ENCODE measurements around the gene FUT6. TPM values are rescaled to one million over a fixed set of nuclear protein-coding genes. Genes with fewer than 3 reads are reported as not detected.
A peak's percentile ranks its signal among the peaks of the same experiment; 100 is the strongest.

The FUT6 gene
- polyA plus RNA-seq, 3 donors: not detected

DNA sequence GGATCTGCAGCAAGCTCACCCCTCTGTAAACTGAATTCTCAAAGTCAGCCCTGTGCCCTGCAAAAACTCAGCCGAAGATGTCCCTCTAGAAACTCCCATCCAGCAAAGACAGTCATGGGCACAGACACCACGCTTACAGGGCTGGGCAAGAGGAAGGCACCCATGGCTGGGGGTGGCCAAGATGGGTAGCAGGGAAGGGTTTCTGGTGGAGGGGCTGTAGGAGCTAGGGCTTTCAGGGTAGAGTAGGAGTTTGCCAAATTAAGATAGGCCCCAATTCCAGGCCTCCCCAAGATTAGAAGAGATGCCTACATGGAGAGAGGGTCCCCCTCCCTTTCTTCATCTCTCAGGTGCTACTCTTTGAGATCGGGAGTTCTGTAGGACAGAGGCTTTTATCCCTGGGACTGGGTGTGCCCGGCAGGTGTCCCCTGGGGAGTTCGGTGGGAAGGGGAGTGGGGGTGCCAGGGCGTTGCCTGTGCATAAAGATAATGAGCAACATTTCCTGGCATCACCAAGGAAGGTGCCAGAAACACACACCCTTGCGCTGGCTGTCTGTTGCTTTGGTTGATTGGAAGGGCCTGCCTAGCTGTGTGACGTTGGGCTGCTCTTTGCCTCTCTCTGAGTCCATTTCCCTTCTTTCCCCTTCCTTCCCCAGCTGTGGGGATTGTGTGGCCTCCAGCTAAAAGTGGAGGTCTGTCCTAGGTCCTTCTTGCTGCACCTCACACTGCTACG lies 25.2 kb downstream of the FUT6 start:
- Mint-ChIP-seq H3K4me1 (peaks cover 1% of the 10 kb centered on the region), H3K27me3 (ENCODE audit: low read depth in 3 of 3) (peaks cover 1 to 12% (median 6%) of the 10 kb centered on the region in 3 donors), H3K36me3 (no peaks in the 10 kb centered on the region), H3K9me3 (peaks cover 0 to 4% (median 0%) of the 10 kb centered on the region in 7 donors), H3K27ac (peak overlapping the region in 1 of 7 donors; percentile 56), H3K4me3 (no peak overlapping the region)
- Histone ChIP-seq H3K4me2 (replicated peaks; ENCODE audit: extremely low read depth, low read length, poor library complexity, severe bottlenecking) (no peak overlapping the region), H3K9ac (ENCODE audit: insufficient read depth, low read length, poor library complexity, severe bottlenecking) (no peak overlapping the region), H3K27ac (ENCODE audit: low read depth in 1 of 2, low read length in 2 of 2) (no peak overlapping the region), H3K27me3 (ENCODE audit: control insufficient read depth in 2 of 2, insufficient read depth in 2 of 2, low read length in 2 of 2) (no peaks in the 10 kb centered on the region), H3K4me3 (replicated peaks in 1 of 3; ENCODE audit: low read depth in 2 of 3, low read length in 3 of 3) (no peak overlapping the region), H3K36me3 (replicated peaks in 1 of 2; ENCODE audit: control insufficient read depth in 1 of 2, insufficient read depth in 2 of 2, low read length in 2 of 2) (no peaks in the 10 kb centered on the region), H3K9me3 (replicated peaks in 1 of 2; ENCODE audit: control insufficient read depth in 1 of 2, insufficient read depth in 1 of 2, low read length in 2 of 2) (no peaks in the 10 kb centered on the region), H3K4me1 (ENCODE audit: control insufficient read depth in 1 of 2, insufficient read depth in 2 of 2, low read length in 2 of 2) (no peaks in the 10 kb centered on the region), H2AFZ (ENCODE audit: insufficient read depth, low read depth, low read length, poor library complexity, severe bottlenecking) (no peak overlapping the region), H4K20me1 (ENCODE audit: insufficient read depth, low read length) (no peaks in the 10 kb centered on the region), H3K79me2 (ENCODE audit: insufficient read depth, low read length) (no peaks in the 10 kb centered on the region)
- intact Hi-C loops (cut with micrococcal nuclease): no loop called here
- DNase-seq: no peak
- 89% methylated on average over 4 of the region's 9 CpGs for WGBS (ENCODE audit: insufficient coverage)
- TF ChIP-seq, protein P1, sequence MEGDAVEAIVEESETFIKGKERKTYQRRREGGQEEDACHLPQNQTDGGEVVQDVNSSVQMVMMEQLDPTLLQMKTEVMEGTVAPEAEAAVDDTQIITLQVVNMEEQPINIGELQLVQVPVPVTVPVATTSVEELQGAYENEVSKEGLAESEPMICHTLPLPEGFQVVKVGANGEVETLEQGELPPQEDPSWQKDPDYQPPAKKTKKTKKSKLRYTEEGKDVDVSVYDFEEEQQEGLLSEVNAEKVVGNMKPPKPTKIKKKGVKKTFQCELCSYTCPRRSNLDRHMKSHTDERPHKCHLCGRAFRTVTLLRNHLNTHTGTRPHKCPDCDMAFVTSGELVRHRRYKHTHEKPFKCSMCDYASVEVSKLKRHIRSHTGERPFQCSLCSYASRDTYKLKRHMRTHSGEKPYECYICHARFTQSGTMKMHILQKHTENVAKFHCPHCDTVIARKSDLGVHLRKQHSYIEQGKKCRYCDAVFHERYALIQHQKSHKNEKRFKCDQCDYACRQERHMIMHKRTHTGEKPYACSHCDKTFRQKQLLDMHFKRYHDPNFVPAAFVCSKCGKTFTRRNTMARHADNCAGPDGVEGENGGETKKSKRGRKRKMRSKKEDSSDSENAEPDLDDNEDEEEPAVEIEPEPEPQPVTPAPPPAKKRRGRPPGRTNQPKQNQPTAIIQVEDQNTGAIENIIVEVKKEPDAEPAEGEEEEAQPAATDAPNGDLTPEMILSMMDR (IDR thresholded peaks at IDR 0.05): no peak

DNA sequence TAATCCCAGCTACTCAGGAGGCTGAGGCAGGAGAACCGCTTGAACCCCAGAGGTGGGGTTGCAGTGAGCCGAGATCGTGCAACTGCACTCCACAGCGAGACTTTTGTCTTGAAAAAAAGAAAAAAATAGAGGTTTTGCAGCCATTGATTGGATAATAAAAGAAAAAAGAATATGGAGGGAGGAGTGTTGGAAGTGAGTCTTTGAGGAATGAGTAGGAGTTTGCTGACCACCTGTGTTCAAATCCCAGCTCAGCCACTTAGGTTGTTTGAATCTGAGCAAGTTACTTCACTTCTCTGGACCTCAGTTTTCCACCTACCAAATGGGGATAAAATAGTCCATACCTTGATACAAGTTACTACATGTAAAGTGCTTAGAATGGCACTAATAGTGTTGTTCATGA lies 28.4 kb downstream of the FUT6 start:
- peaks cover 15 to 25% (median 20%) of the 10 kb centered on the region in 3 donors for H3K27me3 Mint-ChIP-seq (ENCODE audit: low read depth in 3 of 3)
- H3K9me3 Mint-ChIP-seq: peaks cover 0 to 9% (median 5%) of the 10 kb centered on the region in 7 donors
- no peak overlapping the region for H3K4me2 ChIP-seq (replicated peaks; ENCODE audit: extremely low read depth, low read length, poor library complexity, severe bottlenecking)
- H2AFZ ChIP-seq (ENCODE audit: insufficient read depth, low read depth, low read length, poor library complexity, severe bottlenecking): no peak overlapping the region
- H4K20me1 ChIP-seq (ENCODE audit: insufficient read depth, low read length): no peaks in the 10 kb centered on the region
- peaks cover 3 to 10% of the 10 kb centered on the region in 2 donors for H3K9me3 ChIP-seq (replicated peaks in 1 of 2; ENCODE audit: control insufficient read depth in 1 of 2, insufficient read depth in 1 of 2, low read length in 2 of 2)
- TF ChIP-seq, protein P1 (IDR thresholded peaks at IDR 0.05): no peak
- no peak for DNase-seq
- no peaks in the 10 kb centered on the region for H3K79me2 ChIP-seq (ENCODE audit: insufficient read depth, low read length)
- intact Hi-C loops (cut with micrococcal nuclease): no loop called here
- no peak overlapping the region for H3K4me3 ChIP-seq (replicated peaks in 1 of 3; ENCODE audit: low read depth in 2 of 3, low read length in 3 of 3)
- H3K4me1 ChIP-seq (ENCODE audit: control insufficient read depth in 1 of 2, insufficient read depth in 2 of 2, low read length in 2 of 2): no peaks in the 10 kb centered on the region
- H3K27ac Mint-ChIP-seq: peak overlapping the region in 1 of 7 donors; percentile 15
- no peak overlapping the region for H3K27ac ChIP-seq (ENCODE audit: low read depth in 1 of 2, low read length in 2 of 2)
- H3K9ac ChIP-seq (ENCODE audit: insufficient read depth, low read length, poor library complexity, severe bottlenecking): no peak overlapping the region
- H3K27me3 ChIP-seq (ENCODE audit: control insufficient read depth in 2 of 2, insufficient read depth in 2 of 2, low read length in 2 of 2): peaks cover 0 to 10% of the 10 kb centered on the region in 2 donors
- H3K4me3 Mint-ChIP-seq: no peak overlapping the region
- 86% methylated on average over 3 of the region's 4 CpGs for WGBS (ENCODE audit: insufficient coverage)
- H3K36me3 ChIP-seq (replicated peaks in 1 of 2; ENCODE audit: control insufficient read depth in 1 of 2, insufficient read depth in 2 of 2, low read length in 2 of 2): no peaks in the 10 kb centered on the region
- H3K36me3 Mint-ChIP-seq: no peaks in the 10 kb centered on the region
- peaks cover 8% of the 10 kb centered on the region for H3K4me1 Mint-ChIP-seq

Measured in CD14-positive monocyte (primary cell).